ENCODE measurements around the gene ZNF213.
A peak's percentile ranks its signal among the peaks of the same experiment; 100 is the strongest.
"Not testable (repeated sequence)": the region's sequence is repeated elsewhere in the genome, so short reads cannot be mapped to it uniquely, and the experiment has no call there.

ZNF213 gene

DNA sequence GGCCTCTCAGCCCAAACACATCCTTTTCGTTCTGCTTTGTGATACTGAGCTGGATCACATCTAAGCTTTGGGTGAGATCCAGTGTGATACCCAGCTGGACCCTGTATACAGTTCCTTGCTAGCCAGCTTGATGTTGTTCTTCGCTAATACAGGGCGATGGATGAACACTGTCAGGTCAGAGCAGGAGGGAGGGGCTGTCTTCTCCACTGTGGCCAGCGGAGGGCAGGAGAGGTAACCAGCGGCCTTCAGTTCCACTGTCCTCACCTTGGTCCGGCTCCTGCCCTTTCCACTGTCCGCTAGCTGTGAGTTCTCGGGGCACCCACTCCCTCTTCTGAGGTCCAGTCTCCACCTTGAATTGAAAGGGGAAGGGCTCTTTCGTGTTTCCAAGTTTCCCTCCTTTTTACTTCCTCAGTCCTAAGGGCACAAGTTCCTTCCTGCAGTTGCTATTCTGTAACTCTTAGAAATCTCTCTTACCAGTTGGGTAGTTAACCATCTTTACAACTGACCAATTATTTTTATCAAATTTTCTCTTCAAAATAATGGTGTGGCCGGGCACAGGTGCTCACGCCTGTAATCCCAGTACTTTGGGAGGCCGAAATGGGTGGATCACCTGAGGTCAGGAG lies 3.0 kb upstream of the ZNF213 start:
- DNase-seq = peak; percentile 40

- DNase-seq = no peak
Measured at GRCh38 chr16:3133844-3134243, 985 bp upstream of the ZNF213 start.

DNA sequence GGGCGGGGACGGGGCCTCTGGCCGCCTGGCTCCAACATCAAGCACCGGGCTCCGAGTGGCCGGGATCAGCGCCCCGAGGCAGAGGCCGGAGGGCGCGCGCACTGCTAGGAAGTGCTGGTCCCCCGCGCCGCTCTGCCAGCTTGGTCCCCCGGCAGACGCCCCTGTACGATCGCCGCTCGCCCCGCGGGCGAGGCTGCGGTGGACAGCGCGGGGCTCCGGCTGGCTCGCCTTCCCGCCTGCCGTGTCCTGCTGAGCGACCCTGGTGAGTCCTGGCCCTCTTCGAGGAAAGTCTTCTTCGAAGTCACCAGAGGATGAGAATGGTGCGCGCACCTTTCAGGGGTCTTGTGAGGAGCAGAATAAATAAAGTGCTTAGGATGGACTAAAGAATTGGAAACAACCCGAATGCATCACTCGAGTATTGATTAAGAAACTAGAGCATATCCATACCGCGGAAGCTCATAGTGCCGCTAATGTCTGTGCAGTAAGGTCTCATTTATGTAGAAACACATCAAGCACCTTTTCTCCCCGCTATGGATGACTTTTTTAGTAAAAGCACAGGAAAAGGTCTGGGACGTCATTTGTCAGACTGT lies 392 bp downstream of the ZNF213 start:
- DNase-seq = no peak

DNA sequence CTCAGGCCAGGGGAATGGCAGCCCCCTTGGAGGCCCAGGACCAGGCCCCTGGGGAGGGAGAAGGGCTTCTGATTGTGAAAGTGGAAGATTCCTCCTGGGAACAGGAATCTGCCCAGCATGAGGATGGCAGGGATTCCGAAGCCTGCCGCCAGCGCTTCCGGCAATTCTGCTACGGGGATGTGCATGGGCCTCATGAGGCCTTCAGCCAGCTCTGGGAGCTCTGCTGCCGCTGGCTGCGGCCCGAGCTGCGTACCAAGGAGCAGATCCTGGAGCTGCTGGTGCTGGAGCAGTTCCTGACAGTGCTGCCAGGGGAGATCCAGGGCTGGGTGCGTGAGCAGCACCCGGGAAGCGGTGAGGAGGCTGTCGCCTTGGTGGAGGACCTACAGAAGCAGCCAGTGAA lies 2.4 kb downstream of the ZNF213 start:
- DNase-seq = no peak

DNA sequence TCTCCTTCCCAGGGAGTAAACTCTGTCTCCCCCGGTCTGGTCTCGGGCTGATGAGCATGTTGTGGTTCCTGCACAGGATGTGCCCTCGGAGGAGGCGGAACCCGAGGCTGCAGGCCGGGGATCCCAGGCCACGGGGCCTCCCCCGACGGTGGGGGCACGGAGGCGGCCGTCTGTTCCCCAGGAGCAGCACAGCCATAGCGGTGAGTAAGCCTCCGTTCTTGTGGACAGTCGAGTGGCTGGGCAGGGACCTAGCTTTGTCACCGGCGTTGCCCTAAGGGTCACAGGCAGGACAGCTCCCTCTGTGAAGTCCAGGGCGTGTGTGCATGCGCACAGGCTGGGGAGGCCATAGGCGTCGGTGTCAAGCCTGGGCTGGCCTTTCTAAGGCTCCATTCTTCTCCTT lies 3.5 kb downstream of the ZNF213 start:
- no peak for DNase-seq

GRCh38 chr16:3138823-3139426 lies 4.1 kb downstream of the ZNF213 start:
- DNase-seq = no peak

- DNase-seq = not testable (repeated sequence)
Measured at GRCh38 chr16:3139561-3139960, 4.7 kb downstream of the ZNF213 start.

- no peak for DNase-seq
Measured at GRCh38 chr16:3140603-3141427, 6.0 kb downstream of the ZNF213 start.

DNA sequence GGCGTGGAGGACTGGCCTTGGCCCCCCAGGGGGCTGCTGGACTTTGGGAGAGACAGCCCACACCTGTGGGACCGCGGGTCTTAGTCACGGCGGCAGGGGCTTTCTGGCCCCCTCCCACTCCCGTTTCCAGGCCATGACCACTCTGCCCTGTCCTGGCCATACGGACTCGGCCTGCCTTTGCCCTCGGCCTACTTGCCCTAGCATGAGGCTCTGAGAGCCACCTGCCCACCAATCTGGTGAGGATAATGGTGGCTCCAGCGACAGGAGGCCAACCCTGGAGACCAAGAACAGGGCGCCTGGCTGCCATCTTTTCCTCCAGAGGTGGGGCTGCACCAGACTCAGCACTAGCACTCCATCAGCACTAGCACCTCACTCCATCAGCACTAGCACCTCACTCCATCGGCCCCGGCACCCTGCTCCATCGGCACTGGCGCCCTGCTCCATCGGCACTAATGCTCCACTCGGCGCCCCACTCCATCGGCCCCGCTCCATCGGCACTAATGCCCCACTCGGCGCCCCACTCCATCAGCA lies 7.0 kb downstream of the ZNF213 start:
- DNase-seq = no peak

GRCh38 chr16:3142327-3142726 lies 7.5 kb downstream of the ZNF213 start:
- no peak for DNase-seq

DNA sequence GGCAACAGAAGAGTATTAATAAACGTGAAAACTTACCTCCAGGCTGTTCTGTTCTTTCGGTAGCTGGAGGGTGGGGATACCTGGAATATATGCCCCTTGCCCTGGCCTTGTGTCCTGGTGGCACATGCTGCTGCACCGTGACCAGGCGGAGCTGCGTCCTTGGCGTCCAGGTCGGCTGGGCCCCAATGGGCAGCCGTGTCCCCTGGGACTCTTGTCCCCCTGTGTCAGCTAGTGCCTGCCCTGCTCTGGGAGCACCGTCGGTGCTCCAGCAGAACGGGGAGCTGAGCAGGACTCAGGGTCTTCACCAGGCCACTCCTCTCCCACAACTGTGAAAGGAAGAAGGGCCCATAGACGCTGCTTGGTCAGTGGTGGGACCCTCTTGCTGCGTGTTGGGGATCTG lies 7.9 kb downstream of the ZNF213 start:
- DNase-seq = no peak

GRCh38 chr16:3143189-3143588 lies 8.4 kb downstream of the ZNF213 start:
- no peak for DNase-seq

DNA sequence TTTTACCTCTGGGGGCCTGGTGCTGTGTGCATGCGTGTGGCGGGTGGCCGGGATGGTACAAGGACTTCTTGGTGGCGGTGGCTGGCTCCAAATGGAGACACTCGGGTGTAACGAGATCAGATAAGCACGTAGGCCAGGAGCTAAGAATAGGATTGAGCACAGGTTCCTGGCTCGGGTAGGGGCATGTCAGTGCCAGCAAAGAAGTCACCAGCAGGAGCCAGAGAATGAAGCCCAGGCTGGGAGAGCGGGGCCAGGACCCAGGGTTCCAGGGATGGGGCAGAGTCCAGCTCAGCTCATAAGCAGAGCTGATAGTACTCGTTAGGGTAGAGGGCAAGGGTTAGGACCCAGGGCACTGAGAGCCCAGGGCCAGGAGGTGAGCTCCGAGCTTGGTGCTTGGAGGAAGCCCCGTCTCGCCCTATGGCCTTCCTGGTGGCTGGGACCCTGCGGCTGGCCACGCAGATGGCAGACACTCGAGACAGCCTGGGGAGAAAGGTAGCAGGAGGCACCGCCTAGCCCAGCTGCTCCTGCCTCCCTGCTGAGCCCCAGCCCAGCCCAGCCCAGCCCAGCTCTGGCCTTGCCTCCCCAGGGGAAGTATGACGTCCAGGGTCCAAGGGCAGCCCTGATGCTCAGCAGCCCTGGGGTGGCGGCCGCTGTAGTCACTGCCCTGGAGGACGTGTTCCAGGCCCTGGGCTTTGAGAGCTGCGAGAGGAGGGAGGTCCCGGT lies 8.9 kb downstream of the ZNF213 start:
- DNase-seq = no peak

DNA sequence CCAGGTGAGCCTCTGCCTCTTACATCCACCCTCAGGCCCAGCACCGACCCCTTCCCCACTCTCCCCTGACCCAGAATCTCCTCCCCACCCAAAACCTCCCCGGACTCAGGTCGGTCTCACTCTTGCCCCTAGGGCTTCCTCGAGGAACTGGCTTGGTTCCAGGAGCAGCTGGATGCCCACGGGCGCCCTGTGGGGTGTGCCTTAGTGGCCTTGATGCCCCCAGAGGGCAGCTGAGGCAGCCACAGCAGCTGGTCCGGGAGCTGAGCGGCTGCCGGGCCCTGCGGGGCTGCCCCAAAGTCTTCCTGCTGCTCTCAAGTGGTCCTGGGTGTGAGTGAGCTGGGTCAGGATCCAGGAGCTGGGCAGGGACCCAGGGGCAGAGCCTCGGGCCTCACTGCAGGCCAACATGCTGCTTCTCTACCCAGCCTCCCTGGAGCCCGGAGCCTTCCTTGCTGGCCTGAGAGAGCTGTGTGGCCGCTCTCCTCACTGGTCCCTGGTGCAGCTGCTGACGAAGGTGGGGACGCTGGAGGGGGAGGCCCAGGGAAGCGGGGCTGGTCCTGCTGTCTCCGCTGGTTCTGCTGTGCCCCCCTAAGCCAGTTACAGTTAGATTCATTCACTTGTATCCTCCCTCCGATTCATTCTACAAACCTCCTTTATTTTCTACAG lies 9.6 kb downstream of the ZNF213 start:
- DNase-seq = no peak

DNA sequence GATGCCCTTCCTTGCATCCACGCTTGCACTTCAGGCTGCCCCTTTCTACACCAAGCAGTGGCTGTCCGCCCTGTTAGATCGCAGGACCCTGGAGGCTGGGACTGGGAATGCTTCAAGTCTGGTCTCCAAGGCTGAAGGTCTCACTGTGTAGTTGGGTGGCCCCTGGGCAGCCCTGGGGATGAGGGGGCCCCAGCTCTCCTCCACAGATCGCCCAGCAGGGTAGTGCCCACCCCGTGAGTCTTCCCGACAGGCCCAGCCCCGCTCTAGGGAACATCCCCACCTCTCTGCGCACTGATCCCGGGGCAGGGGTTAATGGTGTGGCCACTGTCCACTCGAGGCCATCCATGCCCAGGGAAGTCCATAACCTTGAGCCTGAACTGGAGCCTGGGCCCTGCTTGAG lies 10.3 kb downstream of the ZNF213 start:
- no peak for DNase-seq

DNA sequence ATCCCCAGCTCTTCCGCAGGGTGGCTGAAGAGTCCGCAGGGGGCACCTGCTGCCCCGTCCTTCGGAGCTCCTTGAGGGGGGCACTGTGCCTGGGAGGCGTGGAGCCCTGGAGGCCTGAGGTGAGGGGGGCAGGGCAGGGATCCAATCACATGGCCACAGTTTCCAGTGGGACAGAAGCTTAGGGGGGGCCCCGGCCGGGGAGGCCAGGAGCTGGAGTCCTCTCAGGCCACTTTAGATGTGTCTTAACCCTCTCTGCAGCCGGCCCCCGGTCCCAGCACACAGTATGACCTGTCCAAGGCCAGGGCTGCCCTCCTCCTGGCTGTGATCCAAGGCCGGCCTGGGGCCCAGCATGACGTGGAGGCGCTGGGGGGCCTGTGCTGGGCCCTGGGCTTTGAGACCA lies 10.8 kb downstream of the ZNF213 start:
- no peak for DNase-seq

- no peak for DNase-seq
Measured at GRCh38 chr16:3147046-3147756, 12.4 kb downstream of the ZNF213 start.

DNA sequence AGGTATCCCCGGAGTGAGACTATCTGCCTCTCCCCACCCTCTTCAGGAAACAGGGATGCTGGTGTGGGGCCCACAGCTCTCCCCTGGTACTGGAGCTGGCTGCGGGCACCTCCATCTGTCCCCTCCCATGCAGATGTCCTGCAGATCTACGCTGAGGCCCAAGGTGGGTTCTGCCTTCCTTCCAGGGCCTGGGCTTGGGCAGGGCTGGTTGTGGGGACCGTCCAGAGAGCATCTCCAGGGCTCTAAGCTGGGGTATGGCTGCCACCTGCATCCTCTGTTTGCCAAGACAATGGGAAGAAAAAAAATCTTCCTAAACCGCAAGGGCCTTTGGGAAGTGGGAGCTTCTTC lies 12.9 kb downstream of the ZNF213 start:
- no peak for DNase-seq

DNA sequence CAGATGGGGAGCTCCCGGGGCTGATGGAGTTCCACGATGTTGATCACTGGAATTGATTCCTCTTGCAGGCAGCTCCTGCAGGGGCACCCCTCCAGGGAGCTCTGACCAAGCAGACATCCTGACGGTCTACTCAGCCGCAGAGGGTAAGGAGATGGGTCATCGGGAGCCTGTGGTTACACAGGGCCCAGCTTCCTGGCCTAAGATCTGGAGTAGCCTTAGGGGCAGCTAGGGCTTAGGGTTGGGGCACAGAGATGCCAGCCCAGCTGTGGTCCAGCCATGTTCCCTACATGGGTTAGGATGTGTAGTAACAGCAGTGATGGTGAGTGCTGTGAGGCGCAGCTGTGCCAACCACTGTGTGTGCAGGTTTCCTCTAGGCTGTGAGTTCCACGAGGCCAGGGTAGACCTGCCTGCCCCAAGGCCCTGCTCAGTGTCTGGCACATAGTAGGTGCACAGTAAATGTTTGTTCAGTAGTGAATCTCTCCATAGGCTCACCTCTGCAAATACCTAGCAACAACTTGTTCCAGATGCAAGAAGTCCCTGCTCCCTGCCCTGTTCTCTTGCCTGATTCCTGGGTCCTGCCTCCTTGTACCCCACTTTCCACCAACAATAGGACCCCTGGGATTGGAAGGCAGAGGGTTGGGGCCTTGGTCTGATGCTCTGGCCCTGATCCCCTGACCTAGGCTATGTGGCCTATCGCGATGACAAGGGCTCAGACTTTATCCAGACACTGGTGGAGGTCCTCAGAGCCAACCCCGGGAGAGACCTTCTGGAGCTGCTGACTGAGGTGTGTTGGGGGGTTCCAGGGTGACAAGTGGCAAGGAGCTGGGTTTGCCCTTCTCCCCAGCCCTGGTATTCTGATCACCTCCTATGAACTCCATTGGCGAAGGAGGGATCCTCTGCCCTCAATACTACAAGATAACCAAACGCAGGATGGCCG lies 13.7 kb downstream of the ZNF213 start:
- no peak for DNase-seq

GRCh38 chr16:3149193-3149530 lies 14.3 kb downstream of the ZNF213 start:
- DNase-seq = no peak
